HG02759 (cell line): ENCODE measurements around the gene MYH9.

Experiments
- ATAC-seq: cut with Tn5 transposase; IDR thresholded peaks from one replicate; pipeline ENCODE4 v1.9.1; 2021; ENCODE audit warnings: mild to moderate bottlenecking, moderate library complexity; ENCODE audit not compliant: unreplicated experiment

The MYH9 gene

DNA sequence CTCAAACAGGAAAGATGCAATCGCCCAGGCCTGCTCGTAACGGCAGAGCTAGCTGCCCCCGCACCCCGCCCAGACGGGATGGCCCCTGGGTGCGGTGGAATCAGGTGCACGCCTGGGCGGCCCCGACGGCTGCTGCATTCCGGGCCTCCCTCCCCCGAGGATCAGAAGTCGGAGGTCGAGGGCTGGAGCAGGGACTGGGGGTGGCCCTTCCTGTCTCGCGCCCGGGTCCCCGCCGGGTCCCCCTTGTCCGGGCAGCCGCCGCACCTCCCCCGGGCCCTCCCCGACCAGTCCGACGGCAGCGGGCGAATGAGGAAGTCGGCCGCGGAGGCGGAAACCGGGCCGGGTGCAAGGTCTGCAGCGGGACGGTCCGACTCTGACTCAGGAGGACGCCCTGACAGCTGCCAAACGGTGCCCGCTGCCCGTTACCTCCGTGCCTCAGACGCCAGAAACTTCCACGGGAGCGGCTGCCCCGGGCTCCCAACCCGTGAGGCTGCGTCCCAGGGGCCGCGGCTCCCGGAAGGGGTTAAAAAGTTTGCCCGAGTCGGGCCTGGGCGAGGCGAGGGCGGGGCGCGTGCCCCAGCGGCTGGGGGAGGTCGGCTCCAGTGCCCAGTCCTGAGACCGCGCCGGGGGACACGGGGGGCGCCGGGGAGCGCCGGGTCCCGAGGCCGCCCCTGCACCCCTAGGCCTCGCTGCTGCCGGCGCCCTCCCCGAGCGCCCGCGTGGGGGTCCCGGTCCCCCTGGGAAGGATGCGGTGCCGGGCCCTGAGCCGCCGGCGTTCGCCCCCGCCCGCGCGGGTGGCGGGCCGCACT lies 663 bp downstream of the MYH9 start:
- peak; percentile 19 for ATAC-seq

GRCh38 chr22:36386351-36386899 lies 1.3 kb downstream of the MYH9 start:
- peak; percentile 27 for ATAC-seq

DNA sequence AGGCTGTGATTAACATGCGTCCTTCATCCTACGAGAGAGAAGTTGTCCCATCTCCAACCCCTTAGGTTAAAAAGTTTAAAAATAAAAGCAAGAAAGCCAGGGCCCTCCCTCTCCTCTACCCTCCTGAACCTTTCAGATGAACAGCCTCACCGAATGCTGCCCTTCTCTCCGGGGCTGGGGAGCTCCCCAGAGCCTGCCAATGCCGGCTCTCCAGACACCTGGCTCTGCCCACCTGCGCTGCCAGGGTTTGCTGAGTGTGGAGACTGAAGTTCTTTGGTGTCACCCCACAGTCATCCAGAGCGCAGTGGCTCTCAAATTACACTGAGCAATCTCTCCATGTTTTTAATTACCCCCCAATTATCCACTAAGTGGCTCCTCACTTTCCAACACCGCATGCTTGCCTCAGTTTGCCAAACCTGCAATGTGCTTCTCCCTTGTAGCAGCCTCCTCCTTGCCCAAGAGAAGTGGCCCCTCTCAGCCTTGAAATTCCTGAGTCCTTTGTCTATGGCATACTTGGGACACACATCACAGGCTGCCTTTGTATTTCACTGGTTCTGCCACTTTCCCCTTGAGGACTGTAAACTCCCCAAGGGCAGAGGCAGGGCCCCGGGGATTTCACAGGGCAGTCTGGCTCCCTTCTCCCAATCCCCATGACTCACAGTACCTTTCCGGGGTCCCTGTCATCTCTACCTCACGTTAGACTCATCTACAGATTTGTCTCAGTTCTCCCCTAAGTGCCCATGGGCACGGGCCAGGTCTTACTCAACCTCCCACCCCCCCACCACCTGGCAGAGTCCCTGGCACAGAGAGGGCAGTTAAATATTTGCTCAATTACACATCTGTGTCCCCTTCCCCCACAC lies 2.0 kb downstream of the MYH9 start:
- no peak for ATAC-seq

- ATAC-seq = no peak
Observed at GRCh38 chr22:36384766-36385481, 2.8 kb downstream of the MYH9 start.

DNA sequence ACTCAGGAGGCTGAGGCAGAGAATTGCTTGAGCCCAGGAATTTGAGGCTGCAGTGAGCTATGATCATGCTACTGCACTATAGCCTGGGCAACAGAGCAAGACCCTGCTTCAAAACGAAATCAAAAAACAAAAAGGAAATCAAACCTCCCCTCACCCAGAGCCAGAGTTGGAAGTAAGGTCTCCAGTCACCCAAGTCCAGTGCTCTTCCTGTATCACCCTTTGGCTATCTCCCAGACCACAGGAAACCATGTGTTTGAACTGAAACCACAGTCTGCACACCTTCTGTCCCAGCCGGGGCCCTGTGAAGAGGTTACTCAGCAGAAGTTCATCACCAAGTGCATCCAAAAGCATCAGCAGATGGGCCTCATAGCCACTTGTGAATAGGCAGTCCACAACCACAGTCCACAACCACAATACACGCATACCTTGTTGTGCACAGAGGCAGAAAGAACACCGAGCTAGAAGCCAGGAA lies 4.6 kb downstream of the MYH9 start:
- ATAC-seq = no peak

DNA sequence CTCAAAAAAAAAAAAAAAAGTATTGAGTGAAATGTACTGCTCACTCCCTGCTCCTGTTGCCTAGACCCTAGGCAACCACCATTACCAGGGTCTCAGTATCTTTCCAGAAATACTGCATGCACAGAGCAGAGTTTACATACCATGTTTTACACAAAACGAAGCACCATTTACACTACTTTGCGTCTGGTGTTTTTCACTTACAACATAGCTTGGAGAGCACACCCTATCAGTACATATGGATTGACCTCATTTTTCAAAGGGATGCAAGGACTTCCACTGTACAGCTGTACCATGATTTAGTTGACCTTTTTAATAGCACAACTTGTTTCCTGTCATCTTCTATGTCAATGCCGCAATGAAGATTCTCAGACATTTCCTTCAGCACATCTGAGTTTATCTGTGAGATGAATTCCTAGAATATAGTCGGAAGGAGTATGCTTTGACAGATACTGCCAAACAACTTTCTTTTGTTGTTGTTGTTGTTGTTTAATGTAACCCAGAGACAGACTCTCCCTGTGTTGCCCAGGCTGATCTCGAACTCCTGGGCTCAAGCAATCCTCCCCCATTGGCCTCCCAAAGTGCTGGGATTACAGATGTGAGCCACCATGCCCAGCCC lies 6.1 kb downstream of the MYH9 start:
- no peak for ATAC-seq

DNA sequence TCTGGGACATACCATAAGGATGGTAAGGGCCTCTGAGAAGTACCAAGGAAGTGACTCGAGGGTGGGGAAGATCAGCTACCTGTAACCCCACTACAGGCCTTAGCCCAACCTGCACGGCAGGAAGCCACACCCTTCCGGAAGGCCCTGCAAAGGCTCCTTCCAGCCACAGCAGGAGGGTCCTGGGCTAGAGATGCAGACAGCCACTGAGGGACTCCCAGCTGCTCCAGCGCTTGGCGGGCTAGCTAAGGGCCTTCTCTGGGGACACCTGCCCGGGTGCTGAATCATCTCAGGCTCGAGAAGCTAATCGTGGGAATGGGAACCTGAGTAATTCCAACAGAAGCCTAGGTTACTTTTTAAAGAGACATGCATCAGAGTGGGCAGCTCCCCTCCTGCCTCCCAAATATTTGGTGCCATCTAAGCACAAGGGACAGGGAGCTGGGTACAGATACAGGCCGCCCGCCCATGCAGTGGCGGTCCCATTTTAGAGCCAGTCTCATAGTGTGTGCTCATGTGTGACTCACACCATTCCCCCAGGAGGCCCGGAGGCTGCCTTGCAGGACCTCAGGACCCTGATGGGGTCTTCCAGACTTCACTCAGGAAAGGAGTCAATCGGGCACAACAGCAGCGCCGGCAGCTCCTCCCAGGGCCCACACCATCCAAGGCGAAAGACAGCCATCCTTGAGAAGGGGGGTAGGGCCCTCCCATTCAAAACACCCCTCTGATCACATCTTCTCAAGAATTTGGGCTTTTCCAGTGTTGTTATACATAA lies 8.0 kb downstream of the MYH9 start:
- ATAC-seq = no peak

- no peak for ATAC-seq
Observed at GRCh38 chr22:36378869-36379217, 8.9 kb downstream of the MYH9 start.

DNA sequence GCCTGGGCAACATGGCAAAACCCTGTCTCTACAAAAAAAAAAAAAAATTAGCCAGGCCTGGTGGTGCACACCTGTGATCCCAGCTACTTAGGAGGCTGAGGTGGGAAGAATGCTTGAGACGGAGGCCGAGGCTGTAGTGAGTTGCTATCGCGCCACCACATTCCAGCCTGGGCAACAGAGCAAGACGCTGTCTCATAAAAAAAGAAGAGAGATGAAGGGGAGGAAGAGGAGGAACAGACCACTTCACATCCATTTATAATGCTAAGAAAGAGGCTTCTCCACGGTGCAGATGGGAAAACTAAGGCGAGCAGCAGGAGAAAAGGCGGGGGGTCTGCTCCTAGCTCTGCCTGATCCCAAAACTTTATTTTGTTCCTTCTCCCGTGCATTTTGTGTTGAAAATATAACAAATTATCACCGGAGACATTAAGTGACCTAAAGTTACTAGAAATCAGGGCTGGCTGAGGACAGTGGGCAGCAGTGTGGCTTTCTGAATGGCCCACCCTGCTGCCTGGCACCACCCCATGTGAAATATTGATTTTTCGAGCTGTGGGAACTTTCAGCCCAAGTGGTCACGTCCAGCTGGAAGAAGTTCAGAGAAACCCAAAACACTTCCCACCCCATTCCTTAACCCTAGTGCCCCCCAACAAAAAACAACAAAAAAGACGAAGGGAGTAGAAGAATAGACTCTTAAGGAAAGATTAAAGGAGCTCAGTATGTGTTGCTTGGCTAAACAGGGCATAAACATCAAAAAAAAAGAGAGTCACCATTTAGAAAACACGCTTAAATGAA lies 9.5 kb downstream of the MYH9 start:
- no peak for ATAC-seq

- ATAC-seq = peak; percentile 44
Observed at GRCh38 chr22:36377022-36377631, 10.6 kb downstream of the MYH9 start.

GRCh38 chr22:36376265-36376664 lies 11.5 kb downstream of the MYH9 start:
- ATAC-seq = no peak

GRCh38 chr22:36375071-36375980 lies 12.4 kb downstream of the MYH9 start:
- no peak for ATAC-seq

DNA sequence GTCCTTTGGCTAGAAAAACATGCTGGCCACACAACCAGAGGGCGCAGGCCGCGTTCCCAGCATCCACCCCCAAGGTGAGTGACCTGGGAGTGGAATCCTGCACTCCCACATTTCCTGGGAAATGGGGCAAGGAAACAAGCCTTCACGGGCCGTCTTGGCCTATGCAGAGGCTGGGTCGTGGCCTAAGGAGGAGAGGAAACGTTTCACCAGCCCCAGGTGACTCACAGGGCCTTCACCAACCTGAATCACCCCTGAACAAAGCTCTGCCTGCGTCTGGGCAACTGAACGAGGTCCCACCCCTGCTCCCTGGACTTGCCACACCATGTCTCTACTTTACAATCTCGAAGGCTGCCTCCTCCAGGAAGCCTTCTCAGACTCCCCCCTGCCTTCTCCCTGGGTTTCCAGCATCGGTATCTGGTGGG lies 13.2 kb downstream of the MYH9 start:
- ATAC-seq = no peak

DNA sequence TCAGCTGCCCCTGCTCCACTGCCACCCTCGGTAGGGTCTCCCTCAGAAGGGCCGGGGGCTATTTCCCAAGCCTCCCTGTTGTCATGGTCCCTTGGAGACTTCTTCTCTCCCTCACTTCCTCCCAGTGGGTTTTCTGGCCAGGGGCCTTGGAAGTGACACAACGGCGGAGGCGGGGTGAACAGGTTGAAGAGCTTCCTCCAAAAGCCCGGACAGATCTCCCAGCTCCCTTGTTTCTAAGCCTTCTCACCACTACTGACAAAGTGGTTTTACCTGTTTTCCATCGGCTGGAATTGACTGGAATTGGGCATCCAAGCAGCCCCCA lies 14.5 kb downstream of the MYH9 start:
- ATAC-seq = no peak

DNA sequence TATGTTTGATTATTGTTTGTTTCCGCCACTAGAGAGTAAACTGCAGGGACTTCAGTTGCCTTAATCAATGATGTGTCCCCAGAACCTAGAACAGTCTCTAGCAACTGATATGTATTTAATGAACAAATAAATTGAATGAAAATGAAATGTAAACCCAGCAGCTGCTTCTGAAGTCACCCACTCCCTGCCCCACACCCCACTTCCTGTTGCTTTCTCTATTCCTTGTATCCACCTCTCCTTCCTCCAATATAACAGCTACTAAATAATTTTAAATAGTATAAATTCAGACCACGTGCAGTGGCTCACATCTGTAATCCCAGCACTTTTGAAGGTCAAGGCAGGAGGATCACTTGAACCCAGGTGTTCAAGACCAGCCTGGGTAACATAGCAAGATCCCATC lies 15.8 kb downstream of the MYH9 start:
- no peak for ATAC-seq

- no peak for ATAC-seq
Observed at GRCh38 chr22:36369922-36370791, 17.6 kb downstream of the MYH9 start.
